ENCODE results near the gene MAST2.
A peak's percentile ranks its signal among the peaks of the same experiment; 100 is the strongest.
"Not testable (repeated sequence)": the region's sequence is repeated elsewhere in the genome, so short reads cannot be mapped to it uniquely, and the experiment has no call there.

Gene MAST2

DNA sequence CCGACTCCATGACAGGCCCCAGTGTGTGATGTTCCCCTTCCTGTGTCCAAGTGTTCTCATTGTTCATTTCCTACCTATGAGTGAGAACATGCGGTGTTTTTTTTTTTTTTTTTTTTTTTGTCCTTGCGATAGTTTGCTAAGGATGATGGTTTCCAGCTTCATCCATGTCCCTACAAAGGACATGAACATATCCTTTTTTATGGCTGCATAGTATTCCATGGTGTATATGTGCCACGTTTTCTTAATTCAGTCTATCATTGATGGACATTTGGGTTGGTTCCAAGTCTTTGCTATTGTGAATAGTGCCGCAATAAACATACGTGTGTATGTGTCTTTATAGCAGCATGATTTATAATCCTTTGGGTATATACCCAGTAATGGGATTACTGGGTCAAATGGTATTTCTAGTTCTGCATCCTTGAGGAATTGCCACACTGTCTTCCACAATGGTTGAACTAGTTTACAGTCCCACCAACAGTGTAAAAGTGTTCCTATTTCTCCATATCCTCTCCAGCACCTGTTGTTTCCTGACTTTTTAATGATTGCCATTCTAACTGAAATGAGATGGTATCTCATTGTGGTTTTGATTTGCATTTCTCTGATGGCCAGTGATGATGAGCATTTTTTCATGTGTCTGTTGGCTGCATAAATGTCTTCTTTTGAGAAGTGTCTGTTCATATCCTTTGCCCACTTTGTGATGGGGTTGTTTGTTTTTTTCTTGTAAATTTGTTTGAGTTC lies 54.5 kb downstream of the MAST2 start:
- not testable (repeated sequence) for DNase-seq (ENCODE audit: low read depth in 2 of 2)

DNA sequence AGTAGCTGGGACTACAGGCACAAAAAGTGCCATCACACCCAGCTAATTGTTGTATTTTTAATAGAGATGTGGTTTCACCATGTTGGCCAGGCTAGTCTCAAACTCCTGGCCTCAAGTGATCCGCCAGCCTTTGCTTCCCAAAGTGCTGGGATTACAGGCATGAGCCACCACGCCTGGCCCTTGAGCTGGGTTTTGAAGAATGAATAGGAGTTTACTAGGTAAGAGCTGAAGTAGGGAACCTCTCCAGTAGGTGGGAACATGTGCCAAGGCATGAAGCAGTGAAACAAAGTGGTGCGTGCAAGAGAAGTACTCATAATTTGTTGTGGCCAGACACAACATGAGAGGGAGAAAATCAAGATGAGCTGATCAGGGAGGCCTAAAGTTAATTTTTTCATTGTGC lies 55.8 kb downstream of the MAST2 start:
- DNase-seq (ENCODE audit: low read depth in 2 of 2), result no peak

- DNase-seq (ENCODE audit: low read depth in 2 of 2), result no peak
Measured at GRCh38 chr1:45862008-45862407, 58.6 kb downstream of the MAST2 start.

- DNase-seq (ENCODE audit: low read depth in 2 of 2), result no peak
Measured at GRCh38 chr1:45863218-45863617, 59.8 kb downstream of the MAST2 start.

GRCh38 chr1:45864167-45865106 lies 61.0 kb downstream of the MAST2 start:
- DNase-seq (ENCODE audit: low read depth in 2 of 2), result no peak

DNA sequence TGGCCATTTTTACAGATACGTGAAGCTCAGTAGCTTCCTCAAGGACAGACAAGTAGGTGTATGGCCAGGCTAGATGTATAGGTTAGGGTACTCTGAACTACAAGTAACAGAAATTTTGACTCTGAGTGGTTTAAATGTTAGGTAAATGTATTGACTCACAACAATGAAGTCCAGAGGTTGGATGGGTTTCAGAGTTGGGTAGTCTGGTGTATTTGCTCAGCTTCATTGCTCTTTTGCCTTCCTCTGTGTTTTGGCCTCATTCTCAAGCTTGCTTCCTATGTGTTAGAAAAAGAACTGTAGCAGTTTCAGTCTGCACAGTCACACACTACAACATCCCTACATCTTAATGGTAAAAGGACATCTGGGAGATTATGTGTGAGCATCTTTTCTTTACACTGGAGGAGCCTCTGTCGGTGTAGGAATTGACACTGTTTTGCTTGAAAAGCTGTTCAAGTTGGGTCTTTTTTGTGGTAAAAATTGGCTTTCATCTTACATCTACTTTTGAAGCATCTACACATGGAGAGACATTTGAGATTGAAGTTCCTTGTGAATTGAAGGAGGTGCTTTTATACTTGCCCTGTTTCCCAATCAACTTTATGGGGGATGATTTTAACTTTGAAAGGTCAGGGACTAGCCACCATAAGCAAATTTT lies 64.4 kb downstream of the MAST2 start:
- no peak for DNase-seq (ENCODE audit: low read depth in 2 of 2)

DNA sequence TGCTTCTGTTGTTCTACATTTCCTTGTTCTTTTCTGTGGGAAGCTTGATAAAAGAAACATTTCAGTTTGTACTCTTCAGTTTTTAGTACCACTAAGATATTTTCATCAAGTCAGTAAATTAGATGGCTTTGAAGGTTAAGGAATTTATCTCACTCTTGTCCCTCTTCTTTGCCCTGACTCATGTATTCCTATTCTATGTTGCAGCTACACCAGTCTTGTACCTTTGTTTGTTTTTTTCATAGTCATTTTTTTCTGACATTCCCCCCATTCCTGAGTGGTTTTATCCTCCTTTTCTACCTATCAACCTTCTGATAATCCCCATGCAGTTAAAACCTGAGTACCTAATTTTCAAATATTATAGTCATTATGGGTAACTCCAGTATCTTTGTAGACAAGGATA lies 65.4 kb downstream of the MAST2 start:
- DNase-seq (ENCODE audit: low read depth in 2 of 2), result no peak

DNA sequence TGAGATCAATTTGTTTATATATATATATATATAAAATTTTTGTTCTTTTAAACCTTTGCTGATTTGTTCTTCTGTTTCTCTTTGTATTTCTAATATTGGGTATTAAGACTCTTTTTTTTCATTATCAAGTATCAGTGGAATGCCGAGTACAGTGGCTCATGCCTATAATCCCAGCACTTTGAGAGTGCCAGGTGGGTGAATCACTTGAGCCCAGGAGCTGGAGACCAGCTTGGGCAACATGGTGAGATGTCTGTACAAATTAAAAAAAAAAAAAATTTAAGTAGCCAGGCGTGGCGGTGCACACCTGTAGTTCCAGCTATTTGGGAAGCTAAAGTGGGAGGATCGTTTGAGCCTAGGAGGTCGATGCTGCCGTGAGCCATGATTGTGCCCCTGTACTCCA lies 67.1 kb downstream of the MAST2 start:
- DNase-seq (ENCODE audit: low read depth in 2 of 2), result no peak

DNA sequence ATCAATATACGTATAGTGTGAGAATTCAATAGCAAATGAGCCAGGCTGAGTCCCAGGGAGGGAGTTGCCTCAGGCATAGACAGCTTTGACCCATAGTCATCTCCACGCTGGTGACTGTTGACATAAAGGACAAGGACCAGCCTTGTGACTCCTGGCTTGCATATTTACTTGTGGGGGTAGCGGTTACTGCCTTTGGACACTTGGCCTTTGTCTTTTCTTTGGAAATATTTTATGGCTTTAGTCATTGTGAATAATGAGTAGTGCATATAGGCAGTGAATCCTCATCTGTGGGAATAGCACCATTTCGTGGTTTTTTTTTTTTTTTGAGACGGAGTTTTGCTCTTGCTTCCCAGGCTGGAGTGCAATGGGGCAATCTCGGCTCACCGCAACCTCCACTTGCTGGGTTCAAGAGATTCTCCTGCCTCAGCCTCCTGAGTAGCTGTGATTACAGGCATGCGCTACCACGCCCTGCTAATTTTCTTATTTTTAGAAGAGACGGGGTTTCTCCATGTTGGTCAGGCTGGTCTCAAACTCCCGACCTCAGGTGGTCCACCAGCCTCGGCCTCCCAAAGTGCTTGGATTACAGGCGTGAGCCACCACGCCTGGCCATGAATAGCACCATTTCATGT lies 68.9 kb downstream of the MAST2 start:
- DNase-seq (ENCODE audit: low read depth in 2 of 2), result peak in 1 of 2 experiments; percentile 15

GRCh38 chr1:45876000-45876617 lies 72.7 kb downstream of the MAST2 start:
- DNase-seq (ENCODE audit: low read depth in 2 of 2), result no peak

DNA sequence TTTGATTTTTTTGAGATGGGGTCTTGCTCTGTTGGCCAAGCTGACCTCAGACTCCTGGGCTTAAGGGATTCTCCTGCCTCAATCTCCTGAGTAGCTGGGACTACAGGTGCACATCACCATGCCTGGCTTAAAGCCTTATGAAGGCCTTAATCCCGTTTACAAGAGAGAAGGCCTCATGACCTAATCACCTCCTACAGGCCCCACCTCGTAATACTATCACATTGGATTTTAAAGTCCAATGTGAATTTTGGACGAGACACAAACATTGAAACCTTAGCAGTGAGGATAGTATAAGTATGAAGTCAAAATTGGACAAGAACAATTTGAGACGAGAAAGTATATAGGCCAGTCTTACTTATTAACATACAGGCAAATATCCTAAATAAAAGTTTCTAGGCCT lies 73.9 kb downstream of the MAST2 start:
- DNase-seq (ENCODE audit: low read depth in 2 of 2), result no peak

DNA sequence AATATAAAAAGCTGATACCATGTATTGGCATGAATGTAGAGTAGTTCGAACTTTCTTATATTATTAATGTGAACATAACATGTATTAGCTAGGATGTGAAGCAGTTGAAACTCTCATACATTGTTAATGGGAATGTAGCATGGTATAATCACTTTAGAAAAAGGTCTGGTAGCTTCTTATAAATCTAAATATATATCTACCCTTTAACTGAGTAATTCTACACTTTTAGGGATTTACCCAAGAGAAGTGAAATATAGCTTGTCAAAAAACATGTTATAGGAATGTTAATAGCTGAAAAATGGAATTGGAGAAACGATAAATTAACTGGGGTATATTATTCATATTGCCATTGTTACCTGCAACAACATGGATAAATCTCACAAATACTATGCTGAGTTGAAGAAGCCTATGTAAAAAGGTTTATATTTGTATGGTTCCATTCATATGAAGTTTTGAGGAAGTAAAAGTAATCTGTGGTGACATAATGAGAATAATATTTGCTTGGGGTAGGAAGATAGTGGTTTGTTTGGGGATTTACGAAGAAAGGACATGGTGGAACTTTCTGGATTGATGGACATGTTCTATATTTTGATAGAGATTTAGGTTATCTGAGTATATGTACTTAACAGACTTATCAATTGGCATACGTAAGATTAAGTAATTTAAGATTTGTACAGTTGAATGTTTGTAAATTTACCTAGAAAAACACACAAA lies 76.6 kb downstream of the MAST2 start:
- no peak for DNase-seq (ENCODE audit: low read depth in 2 of 2)

GRCh38 chr1:45880930-45881329 lies 77.5 kb downstream of the MAST2 start:
- no peak for DNase-seq (ENCODE audit: low read depth in 2 of 2)

GRCh38 chr1:45883658-45884057 lies 80.2 kb downstream of the MAST2 start:
- DNase-seq (ENCODE audit: low read depth in 2 of 2), result peak in 1 of 2 experiments; percentile 6

GRCh38 chr1:45884700-45885099 lies 81.3 kb downstream of the MAST2 start:
- DNase-seq (ENCODE audit: low read depth in 2 of 2), result no peak

- DNase-seq (ENCODE audit: low read depth in 2 of 2), result no peak
Measured at GRCh38 chr1:45886229-45886628, 82.8 kb downstream of the MAST2 start.

- DNase-seq (ENCODE audit: low read depth in 2 of 2), result no peak
Measured at GRCh38 chr1:45887156-45887842, 83.9 kb downstream of the MAST2 start.

GRCh38 chr1:45890078-45890477 lies 86.7 kb downstream of the MAST2 start:
- no peak for DNase-seq (ENCODE audit: low read depth in 2 of 2)

- no peak for DNase-seq (ENCODE audit: low read depth in 2 of 2)
Measured at GRCh38 chr1:45891087-45891486, 87.7 kb downstream of the MAST2 start.

- DNase-seq (ENCODE audit: low read depth in 2 of 2), result peak; percentile 50 to 54
Measured at GRCh38 chr1:45892068-45892785, 88.8 kb downstream of the MAST2 start.
